NCI-H748 (cell line): Measurements from ENCODE around the gene GCLM.

Source experiments
- DNase-seq: peaks from one replicate; lab custom pipeline; 2025; ENCODE audit not compliant: unreplicated experiment; lab: John Stamatoyannopoulos, UW

Gene GCLM

DNA sequence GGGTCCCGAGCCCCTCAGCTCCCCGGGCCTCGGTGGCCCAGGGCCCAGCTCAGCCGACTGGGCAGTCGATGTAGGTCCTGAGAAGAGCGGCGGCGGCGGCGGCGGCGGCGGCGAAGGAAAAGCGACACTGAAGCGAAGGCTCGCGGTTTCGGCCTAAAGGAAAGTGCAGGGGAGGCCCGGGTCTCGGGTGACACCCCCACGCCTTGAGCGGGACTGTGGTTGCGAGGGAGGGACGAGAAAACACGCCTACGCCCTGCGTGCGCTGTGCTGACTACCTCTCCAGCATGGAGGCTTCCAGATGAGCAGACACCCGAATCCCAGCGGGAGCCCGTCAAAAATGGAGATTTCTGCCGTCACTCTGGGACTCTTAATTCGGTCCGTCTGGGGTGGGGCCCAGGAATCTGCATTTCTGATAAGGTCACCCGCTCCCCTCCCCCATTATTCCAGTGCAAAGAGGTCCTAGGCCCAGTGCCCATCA is 61.4 kb downstream of the GCLM start:
- DNase-seq = peak; percentile 72

DNA sequence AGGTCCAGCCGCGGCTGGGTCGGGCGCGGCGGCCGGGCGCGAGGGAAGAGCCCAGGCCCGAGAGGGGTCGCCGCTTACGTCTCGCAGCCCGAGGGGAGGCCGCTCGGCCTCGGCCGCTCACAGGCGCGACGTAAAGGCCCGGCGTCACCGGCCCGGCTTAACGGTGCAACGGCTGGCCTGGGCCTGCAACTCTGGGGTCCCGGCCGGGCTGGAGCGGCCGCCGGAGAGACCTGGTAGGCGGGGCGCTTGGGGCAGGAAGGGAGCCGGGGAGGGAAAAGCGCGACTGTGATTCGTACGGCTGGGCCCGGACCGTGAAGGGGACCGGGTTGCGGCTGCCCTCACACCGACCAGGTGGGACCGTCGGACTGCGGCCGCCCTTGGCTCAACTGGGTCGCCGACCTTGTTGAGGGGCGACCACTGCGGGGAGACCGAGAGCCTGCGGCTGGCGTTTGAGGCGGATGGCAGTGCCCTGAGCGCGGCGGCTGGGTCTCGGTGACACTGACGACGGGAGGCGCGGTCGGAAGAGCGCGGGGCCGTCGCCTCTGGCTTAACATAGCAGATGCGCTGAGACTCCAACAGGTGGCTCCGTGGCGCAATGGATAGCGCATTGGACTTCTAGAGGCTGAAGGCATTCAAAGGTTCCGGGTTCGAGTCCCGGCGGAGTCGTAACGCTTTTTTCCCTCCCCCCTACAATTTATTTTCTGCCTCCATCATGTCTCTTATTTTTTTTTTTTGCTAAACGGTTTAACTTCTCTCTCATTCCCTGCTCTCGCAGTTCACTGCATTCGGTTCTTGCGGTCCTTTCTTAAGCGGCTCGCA is 62.0 kb downstream of the GCLM start:
- DNase-seq = peak; percentile 82

DNA sequence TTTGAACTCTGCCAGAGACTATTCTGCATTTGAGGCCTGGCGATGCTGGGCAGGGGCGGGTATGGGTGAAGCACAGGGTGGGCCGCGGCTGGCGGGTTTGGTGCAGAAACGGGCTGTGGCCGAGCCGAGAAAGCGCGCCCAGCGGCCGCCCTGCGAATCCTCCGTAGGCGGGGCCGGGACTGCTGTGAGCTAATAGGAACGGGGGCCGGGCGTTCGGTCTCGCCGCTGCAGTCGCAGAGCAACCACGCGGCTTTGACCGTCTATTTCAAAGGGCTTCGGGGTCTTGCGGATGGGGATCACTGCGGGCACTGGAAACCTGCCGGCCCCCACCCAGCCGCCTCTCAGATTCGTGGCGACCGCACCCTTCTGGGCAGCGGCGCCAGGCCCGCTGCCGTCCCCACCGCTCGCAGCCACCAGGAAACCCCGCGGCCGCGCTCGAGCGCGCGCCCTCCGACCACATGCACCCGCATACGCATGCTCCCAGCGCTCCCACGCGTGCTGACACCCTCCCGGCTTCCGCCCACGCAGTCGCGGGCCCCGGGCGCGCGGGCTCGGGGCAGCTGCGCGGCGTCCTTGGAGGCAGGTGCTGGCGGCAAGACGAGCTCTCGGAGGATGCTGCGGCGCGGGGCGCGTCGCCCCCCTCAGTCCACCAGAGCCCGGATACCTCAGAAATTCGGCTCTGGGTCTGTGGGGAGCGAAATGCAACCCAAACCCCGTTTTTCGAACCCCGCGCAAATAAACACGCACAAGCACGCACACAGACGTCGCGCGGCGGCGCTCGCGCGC is 62.8 kb downstream of the GCLM start:
- DNase-seq = peak; percentile 87

- DNase-seq = peak; percentile 27
Observed at GRCh38 chr1:93845538-93846205, 63.6 kb downstream of the GCLM start.

DNA sequence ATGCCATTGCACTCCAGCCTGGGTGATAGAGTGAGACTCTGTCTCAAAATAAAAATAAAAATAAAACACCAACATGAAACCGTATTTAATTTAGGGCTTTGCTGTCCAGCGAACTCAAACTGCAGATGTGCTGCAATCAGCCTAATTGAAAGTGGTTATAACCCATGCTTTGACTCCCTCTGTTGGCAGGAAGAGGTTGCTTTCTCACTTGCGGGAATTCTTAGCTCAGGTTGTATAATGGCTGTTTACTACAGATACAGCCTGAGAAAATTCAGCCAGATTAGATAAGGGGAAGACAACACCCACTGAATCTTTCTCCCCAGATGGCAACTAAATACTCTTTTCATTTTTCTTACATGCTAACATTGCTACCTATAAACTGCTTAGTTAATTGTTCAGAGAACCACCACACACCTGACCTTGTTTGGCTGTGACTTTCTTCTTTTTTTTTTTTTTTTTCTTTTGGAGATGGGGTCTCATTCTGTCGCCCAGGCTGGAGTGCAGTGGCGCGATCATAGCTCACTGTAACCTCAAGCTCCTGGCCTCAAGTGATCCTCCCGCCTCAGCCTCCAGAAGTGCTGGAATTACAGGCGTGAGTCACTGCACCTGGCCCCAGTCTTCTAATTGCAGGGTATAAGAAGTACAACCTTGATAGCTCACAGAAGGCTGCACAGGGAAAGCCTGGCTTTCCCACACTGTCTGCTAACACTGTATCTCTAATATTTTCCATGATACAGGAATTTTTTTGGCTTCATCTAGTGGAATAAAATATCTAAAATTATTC is 64.8 kb downstream of the GCLM start:
- peak; percentile 72 for DNase-seq

- DNase-seq = no peak
Observed at GRCh38 chr1:93842750-93843500, 66.3 kb downstream of the GCLM start.

- DNase-seq = no peak
Observed at GRCh38 chr1:93841771-93842170, 67.5 kb downstream of the GCLM start.

GRCh38 chr1:93840956-93841482 is 68.2 kb downstream of the GCLM start:
- no peak for DNase-seq

DNA sequence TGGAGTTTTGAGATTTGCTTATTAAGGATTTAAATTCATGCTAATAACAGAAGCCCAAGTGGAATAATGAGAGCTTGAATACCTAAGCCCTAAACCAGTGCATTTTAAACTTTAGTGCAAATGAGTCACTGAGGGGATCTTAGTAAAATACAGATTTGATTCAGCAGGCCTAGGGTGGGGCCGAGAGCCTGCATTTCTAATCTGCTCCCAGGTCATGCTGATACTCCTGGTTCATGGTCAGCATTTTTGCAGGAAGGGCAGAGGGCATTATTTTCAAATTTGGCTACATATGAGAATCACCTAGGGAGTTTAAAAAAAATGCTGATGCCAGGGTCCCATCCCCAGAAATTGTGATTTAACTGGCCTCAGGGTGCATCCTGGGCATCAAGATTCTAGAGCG is 69.5 kb downstream of the GCLM start:
- DNase-seq = no peak

DNA sequence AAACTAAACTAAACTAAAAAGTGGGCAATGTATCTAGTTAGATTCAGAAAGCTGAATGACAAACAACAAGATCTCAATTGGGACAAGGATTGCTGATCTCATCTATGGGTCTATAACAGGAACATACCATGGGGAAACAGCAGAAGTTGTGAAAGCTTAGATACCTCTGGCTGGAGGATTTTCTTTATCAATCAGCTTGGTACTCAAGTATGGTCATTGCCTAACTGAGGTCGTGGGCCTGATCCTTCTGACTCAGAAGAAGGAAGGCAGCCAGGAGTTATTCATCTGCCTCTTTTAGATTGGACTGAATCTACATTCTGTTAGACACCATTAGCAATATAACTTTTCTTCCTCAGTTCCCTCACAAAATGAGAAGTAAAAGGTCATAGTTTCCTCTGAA is 69.9 kb downstream of the GCLM start:
- no peak for DNase-seq

GRCh38 chr1:93837961-93838360 is 71.3 kb downstream of the GCLM start:
- DNase-seq = no peak
